ENCODE results near the gene MYH3.
"Not testable (repeated sequence)": the region's sequence is repeated elsewhere in the genome, so short reads cannot be mapped to it uniquely, and the experiment has no call there.

MYH3 gene

GRCh38 chr17:10657148-10657547 is at the start of gene MYH3:
Gene MYH3 (minus strand): TSS chr17:10657309. CDS start chr17:10655064, 2,245 bp downstream.
- no peak for DNase-seq

DNA sequence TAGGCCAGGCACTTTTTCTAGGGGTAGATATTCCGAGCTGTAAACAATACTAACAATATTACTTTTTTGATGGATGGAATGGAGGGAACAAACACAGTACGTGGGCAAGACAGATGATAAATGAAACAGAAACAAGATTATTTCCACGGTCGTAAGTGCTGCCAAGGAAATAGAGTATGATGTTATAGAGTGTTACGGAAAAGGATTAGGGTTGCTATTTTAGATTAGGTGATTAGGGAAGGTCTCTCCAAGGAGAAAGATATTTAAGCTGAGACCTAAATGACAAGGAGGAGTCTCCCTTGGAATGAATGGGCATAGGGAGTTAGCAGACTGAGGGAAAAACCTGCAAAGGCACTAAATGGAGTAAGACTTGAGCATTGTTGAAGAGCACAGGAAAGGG is 48.6 kb upstream of the MYH3 start:
- DNase-seq = no peak

DNA sequence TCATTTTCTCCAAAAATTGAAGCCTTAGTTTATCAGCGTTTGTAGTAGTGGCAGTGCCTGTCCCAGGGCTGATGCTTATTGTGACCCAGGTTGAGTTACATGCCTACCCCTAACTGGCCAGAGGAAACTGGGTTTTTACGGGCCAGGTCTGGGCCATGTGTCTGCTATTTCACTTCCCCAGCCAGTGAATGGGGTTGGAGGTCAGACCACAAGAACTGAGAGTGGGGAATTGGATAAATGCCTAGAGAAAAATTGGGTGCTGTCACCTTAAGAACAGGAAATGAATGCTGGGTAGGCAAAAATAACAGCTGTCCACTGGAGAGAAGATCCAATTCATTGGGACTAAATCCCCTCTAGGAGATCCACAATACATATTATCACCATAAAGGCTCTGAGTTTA is 45.5 kb upstream of the MYH3 start:
- DNase-seq = no peak

DNA sequence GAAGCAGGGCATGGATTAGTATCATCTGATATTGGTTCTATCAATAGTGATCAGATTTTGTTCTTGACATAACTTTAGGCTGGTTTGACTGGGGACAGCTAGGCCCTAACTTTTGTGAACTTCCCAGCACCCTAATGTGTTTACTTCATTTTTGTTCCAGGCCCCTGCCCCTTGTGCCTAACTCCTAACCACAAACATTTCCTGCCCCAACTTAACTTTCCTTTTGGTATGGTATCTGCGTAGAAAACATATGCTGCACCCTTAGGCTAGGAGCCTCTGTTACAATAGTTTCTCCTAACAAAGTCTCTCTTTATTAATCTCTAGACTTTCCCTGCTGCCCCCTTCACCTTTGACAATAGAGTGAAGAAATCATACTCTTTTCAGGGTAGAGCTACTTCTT is 42.7 kb upstream of the MYH3 start:
- no peak for DNase-seq

DNA sequence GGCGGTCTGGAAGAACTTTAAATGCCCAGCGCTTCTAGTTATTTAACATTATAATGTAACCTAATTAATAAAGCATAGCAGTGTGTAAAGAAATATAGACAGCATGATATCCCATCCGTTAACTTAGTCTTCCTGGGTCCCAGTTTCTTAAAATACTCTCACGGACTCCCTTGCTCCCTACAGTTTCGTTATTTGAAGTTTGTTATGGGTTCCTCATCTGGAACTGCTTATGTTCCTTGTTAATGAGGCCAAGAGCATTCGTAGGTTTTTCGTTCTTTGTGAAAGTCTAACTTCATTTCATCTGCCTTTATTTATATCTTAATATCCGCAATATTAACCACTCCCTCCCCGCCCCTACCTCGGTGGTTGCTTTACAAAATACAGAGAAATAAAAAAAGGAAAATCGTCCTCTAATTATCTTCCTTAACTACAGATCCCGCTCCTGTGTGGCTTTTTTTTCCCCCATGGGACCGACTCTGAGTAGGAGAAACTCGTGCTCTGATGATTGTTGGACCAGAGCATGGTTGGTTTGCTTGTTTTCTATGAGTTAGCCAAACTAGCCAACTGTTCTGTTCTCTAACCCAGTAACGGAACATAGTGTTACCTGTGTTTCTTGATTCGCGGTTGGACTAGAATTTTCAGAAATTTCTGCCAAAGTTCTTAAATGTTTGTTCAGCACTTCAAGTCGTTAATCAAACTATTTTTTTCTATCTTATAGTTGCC is 41.1 kb upstream of the MYH3 start:
- DNase-seq = no peak

GRCh38 chr17:10697092-10698081 is 40.3 kb upstream of the MYH3 start, which contains the start of the genes ADPRM and SCO1:
Gene ADPRM (plus strand): TSS chr17:10697594. CDS start chr17:10704927, 7,333 bp downstream.
Gene SCO1 (minus strand): TSS chr17:10697533. CDS start chr17:10697507, 26 bp downstream.
- DNase-seq = no peak

DNA sequence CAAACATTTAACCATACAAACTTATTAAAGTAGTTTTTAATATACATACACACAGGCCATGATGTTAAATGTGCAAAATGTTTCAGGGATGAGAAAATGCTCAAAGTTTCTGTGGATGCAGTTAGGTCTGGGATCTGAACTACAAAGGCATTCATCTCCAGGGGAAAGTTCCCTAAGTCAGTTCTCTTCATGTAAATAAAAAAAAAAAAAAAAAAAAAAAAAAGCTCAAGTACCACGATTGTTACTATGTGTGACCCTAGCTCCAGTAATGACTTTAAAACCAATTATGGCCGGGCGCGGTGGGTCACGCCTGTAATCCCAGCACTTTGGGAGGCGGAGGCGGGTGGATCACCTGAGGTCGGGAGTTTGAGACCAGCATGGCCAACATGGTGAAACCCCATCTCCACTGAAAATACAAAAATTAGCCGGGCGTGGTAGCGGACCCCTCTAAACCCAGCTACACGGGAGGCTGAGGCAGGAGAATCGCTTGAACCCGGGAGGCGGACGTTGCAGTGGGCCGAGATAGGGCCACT is 38.8 kb upstream of the MYH3 start:
- DNase-seq = not testable (repeated sequence)

- no peak for DNase-seq
Observed at GRCh38 chr17:10687499-10687898, 30.4 kb upstream of the MYH3 start.

DNA sequence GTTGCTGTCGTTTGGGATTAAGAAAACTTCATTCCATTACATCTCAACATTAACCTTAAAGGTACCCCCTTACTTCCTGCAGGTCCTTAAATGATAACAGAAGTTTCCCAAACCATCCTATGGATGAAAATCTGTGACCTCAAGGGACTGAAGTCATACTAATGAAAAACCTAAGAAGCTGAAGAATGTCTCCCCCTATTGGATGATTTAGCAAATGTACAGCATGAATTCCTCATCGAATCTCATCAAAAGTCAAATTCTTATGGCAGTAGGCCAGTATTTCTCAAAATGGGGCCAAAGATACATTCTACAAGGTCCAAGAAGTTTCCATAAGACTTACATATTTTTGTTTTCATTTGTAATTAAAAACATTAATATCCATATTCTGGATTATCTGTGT is 26.7 kb upstream of the MYH3 start:
- DNase-seq = no peak

DNA sequence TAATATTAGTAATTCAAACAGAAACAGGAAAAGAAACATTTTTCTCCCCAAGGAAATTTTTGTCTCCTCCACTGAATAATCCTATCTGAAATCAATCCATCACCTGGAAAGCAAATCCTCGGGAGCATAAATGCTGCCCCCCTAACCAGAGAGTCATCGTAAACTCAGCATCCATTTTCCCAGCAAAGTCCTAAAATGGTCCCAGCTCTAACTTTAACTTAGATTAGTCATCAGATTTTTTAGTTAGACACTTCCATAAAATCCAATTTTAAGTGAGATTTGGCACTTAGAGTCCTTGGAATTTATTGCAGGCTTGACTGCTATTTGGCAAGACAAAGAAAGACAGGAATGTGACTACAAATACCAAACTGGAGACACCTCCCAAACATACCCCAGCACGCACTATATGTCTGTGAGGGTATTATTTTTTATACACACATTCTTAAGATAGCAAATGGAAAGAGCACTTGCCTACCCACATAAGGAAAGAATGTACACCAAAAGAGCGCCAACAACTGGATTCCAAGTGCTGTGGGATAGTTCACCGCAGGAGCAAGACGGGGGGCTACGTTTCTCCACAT is 24.8 kb upstream of the MYH3 start:
- no peak for DNase-seq

DNA sequence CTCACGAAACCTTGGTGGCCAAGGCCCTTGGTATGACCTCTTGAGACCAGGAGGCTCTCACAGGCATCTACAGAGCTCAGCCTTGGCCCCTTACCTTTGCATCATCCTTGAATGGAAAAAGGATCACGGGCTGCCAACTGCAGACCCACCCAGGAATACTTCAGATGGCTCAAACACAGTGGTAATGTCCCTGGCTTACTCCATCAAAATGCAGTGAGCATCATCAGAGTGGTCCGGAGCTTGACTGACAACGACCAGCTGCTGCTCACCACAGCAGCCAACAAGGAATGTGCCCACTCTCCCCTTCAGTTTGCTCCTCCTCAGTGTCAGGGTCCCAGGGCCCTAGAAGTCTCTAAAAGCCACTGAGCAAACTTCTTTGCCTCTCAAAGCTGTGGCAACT is 17.6 kb upstream of the MYH3 start:
- DNase-seq = no peak

- no peak for DNase-seq
Observed at GRCh38 chr17:10673312-10673711, 16.2 kb upstream of the MYH3 start.

- DNase-seq = no peak
Observed at GRCh38 chr17:10668775-10669174, 11.7 kb upstream of the MYH3 start.

- no peak for DNase-seq
Observed at GRCh38 chr17:10666906-10667305, 9.8 kb upstream of the MYH3 start.

- DNase-seq = no peak
Observed at GRCh38 chr17:10664571-10664970, 7.5 kb upstream of the MYH3 start.

- no peak for DNase-seq
Observed at GRCh38 chr17:10663231-10663630, 6.1 kb upstream of the MYH3 start.

- no peak for DNase-seq
Observed at GRCh38 chr17:10661437-10661836, 4.3 kb upstream of the MYH3 start.

DNA sequence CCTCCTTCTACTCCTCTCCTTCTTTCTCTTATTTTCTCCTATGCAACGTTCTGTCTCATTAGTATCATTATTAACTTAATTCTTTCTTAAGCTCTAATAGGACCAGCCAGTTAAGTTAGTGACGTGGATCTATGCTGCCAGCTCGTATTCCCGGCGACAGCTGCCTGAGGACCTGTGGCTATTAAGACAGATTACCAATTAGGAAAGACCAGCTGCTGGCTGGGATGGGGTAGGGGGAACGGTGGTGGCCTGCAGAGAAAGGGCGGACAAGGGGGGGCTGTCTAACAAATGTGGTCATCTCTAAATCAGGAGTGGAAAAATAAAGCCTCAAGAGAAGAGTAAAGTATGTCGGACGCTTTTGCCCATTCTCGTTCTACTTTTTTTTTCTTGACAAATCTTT is 770 bp upstream of the MYH3 start:
- no peak for DNase-seq

DNA sequence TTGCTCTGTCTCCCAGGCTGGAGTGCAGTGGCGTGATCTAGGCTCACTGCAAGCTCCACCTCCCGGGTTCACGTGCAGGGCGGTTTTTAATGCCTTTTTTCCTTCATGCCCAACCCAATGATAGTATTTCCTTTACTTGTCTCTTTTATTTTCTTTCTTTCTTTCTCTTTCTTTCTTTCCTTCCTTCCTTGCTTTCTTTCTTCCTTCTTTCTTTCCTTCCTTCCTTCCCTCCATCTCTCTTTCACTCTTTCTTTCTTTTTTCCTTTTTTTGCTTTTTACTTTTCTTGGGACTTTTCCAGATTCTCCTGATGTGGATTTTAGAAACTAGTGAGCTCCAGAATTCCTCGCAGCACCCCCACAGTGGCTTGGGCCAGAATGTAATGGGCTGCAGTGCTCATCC is 3.1 kb downstream of the MYH3 start:
- DNase-seq = no peak

- no peak for DNase-seq
Observed at GRCh38 chr17:10652984-10653659, 4.0 kb downstream of the MYH3 start.

- DNase-seq = no peak
Observed at GRCh38 chr17:10651927-10652326, 5.2 kb downstream of the MYH3 start.

GRCh38 chr17:10649602-10650001 is 7.5 kb downstream of the MYH3 start:
- no peak for DNase-seq

GRCh38 chr17:10648956-10649355 is 8.2 kb downstream of the MYH3 start:
- DNase-seq = no peak
